ENCODE data around the gene IRF4. TPM values are rescaled to one million over a fixed set of nuclear protein-coding genes. Genes with fewer than 3 reads are reported as not detected.

Gene IRF4
- total RNA-seq, 1 experiment from 2014 or later, result 0.15 TPM

DNA sequence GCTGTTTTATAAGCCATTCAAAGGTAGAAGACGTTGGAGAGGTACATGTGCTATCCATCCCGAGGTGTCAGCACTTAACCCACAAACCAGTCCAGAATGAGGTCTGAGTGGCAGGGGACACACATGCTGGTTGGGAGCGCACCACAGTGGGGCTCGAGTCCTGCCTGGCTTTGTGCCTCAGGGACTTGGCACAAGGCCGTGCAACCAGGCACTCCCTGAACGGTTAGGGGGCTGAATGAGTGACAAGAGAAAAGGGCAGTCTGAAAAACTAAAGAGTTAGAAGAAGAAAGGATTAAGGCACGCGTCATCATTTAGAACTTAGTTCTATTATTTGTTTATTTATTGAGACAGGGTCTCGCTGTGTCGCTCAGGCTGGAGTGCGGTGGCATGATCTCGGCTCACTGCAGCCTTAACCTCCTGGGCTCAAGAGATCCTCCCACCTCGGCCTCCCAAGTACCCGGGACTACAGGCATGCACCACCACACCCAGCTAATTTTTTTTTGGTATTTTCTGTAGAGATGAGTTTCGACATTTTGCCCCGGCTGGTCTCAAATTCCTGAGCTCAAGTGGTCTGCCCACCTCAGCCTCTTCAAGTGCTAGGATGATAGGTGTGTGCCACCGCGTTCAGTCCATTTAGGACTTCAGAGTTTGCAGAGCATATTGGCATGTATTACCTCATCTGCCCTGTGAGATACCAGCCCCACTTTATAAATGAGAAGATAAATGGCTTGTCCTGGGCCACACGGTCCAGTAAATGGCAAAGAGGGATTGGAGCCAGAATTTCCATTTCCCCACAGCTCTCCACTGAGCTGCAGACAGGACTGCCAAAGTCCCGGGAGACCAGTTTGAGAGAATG is 47.4 kb upstream of the IRF4 start:
- no peak overlapping the region for H3K4me2 ChIP-seq (ENCODE audit: low read length)
- no peaks in the 10 kb centered on the region for H3K36me3 ChIP-seq (ENCODE audit: low read depth, low read length)
- TF ChIP-seq EZH2phosphoT487 (IDR thresholded peaks at IDR 0.05; ENCODE audit: borderline replicate concordance, low read length) (no peak), EZH2 (IDR thresholded peaks at IDR 0.05; ENCODE audit: low read length, unreplicated experiment) (no peak), CTCF (conservative IDR thresholded peaks at IDR 0.05; ENCODE audit: low read depth, low read length) (no peak)
- intact Hi-C loops (cut with micrococcal nuclease), result no loop called here
- DNase-seq (no peak), ATAC-seq (no peak)
- BruUV-seq (replicated peaks), result no TSS peak
- no peaks in the 10 kb centered on the region for H3K79me2 ChIP-seq (ENCODE audit: low read length)
- H3K27me3 ChIP-seq (ENCODE audit: low read length), result no peaks in the 10 kb centered on the region
- ChIA-PET POLR2A (ENCODE audit: unreplicated experiment) (no interaction called here), CTCF (no interaction called here)
- no peak overlapping the region for H3K9ac ChIP-seq (ENCODE audit: low read length)
- no peaks in the 10 kb centered on the region for H4K20me1 ChIP-seq (ENCODE audit: low read length)
- H3K4me3 ChIP-seq (ENCODE audit: low read length), result no peak overlapping the region
- no peak overlapping the region for H2AFZ ChIP-seq (ENCODE audit: low read length)
- no peaks in the 10 kb centered on the region for H3K9me2 ChIP-seq (replicated peaks; ENCODE audit: low read length)
- no peak overlapping the region for H3K27ac ChIP-seq (ENCODE audit: low read length)
- H3K4me1 ChIP-seq (ENCODE audit: insufficient read depth, low read length), result no peaks in the 10 kb centered on the region
- H3F3A ChIP-seq (ENCODE audit: low read length, unreplicated experiment), result no peaks in the 10 kb centered on the region
- H3K9me3 ChIP-seq (ENCODE audit: low read length), result no peaks in the 10 kb centered on the region

- Histone ChIP-seq H3K4me3 (ENCODE audit: low read length) (no peak overlapping the region), H3K9ac (ENCODE audit: low read length) (no peak overlapping the region), H3K27me3 (ENCODE audit: low read length) (no peaks in the 10 kb centered on the region), H4K20me1 (ENCODE audit: low read length) (no peaks in the 10 kb centered on the region), H3K4me2 (ENCODE audit: low read length) (no peak overlapping the region), H2AFZ (ENCODE audit: low read length) (no peak overlapping the region), H3K79me2 (ENCODE audit: low read length) (no peaks in the 10 kb centered on the region), H3F3A (ENCODE audit: low read length, unreplicated experiment) (no peaks in the 10 kb centered on the region), H3K9me3 (ENCODE audit: low read length) (no peaks in the 10 kb centered on the region), H3K4me1 (ENCODE audit: insufficient read depth, low read length) (no peaks in the 10 kb centered on the region), H3K9me2 (replicated peaks; ENCODE audit: low read length) (no peaks in the 10 kb centered on the region), H3K27ac (ENCODE audit: low read length) (no peak overlapping the region), H3K36me3 (ENCODE audit: low read depth, low read length) (no peaks in the 10 kb centered on the region)
- ATAC-seq (no peak), DNase-seq (no peak)
- intact Hi-C loops (cut with micrococcal nuclease), result no loop called here
- ChIA-PET POLR2A (ENCODE audit: unreplicated experiment) (no interaction called here), CTCF (no interaction called here)
- no peak for TF ChIP-seq EZH2phosphoT487 (IDR thresholded peaks at IDR 0.05; ENCODE audit: borderline replicate concordance, low read length)
- no peak for TF ChIP-seq EZH2 (IDR thresholded peaks at IDR 0.05; ENCODE audit: low read length, unreplicated experiment)
- BruUV-seq (replicated peaks), result no TSS peak
Observed at GRCh38 chr6:344816-345340, 46.7 kb upstream of the IRF4 start.

GRCh38 chr6:345747-346385 is 45.7 kb upstream of the IRF4 start:
- ChIA-PET CTCF (no interaction called here), POLR2A (ENCODE audit: unreplicated experiment) (no interaction called here)
- H3F3A ChIP-seq (ENCODE audit: low read length, unreplicated experiment), result no peaks in the 10 kb centered on the region
- H3K27ac ChIP-seq (ENCODE audit: low read length), result no peak overlapping the region
- no peak overlapping the region for H3K4me2 ChIP-seq (ENCODE audit: low read length)
- no peaks in the 10 kb centered on the region for H3K36me3 ChIP-seq (ENCODE audit: low read depth, low read length)
- no peaks in the 10 kb centered on the region for H3K79me2 ChIP-seq (ENCODE audit: low read length)
- no peak overlapping the region for H3K9ac ChIP-seq (ENCODE audit: low read length)
- no peaks in the 10 kb centered on the region for H4K20me1 ChIP-seq (ENCODE audit: low read length)
- intact Hi-C loops (cut with micrococcal nuclease), result no loop called here
- no TSS peak for BruUV-seq (replicated peaks)
- DNase-seq (no peak), ATAC-seq (no peak)
- no peaks in the 10 kb centered on the region for H3K27me3 ChIP-seq (ENCODE audit: low read length)
- no peaks in the 10 kb centered on the region for H3K9me2 ChIP-seq (replicated peaks; ENCODE audit: low read length)
- no peaks in the 10 kb centered on the region for H3K9me3 ChIP-seq (ENCODE audit: low read length)
- no peaks in the 10 kb centered on the region for H3K4me1 ChIP-seq (ENCODE audit: insufficient read depth, low read length)
- H3K4me3 ChIP-seq (ENCODE audit: low read length), result no peak overlapping the region
- TF ChIP-seq CTCF (conservative IDR thresholded peaks at IDR 0.05; ENCODE audit: low read depth, low read length), result no peak
- TF ChIP-seq EZH2 (IDR thresholded peaks at IDR 0.05; ENCODE audit: low read length, unreplicated experiment), result no peak
- TF ChIP-seq EZH2phosphoT487 (IDR thresholded peaks at IDR 0.05; ENCODE audit: borderline replicate concordance, low read length), result no peak
- no peak overlapping the region for H2AFZ ChIP-seq (ENCODE audit: low read length)
